SK-N-SH treated with all-trans-retinoic acid at 6 μM for 48 hours (cell line): ENCODE results near the gene ROBO2.

ENCODE experiments used
- ATAC-seq: fragments of 200-7000 bp; cut with Tn5 transposase; 3 replicates; pipeline ENCODE4 v1.9.1; 2020; ENCODE audit warnings: mild to moderate bottlenecking, moderate library complexity
- ARNTL ChIP-seq: fragments of 450-650 bp; formaldehyde crosslinking; IDR thresholded peaks from 2 replicates; pipeline ENCODE4 v1.5.0; 2020; ENCODE audit warnings: low read depth, mild to moderate bottlenecking, moderate library complexity, borderline replicate concordance
- CSDC2 ChIP-seq: fragments of 250-450 bp; sonication (Bioruptor Pico); IDR thresholded peaks from 2 replicates; pipeline ENCODE4 v1.5.0; 2020; ENCODE audit warnings: mild to moderate bottlenecking, moderate library complexity
- CSRNP3 ChIP-seq: fragments of 250-450 bp; sonication (Bioruptor Pico); IDR thresholded peaks from 2 replicates; pipeline ENCODE4 v1.5.1; 2021; ENCODE audit warnings: mild to moderate bottlenecking, moderate library complexity
- ESRRG ChIP-seq: fragments of 250-450 bp; sonication (Bioruptor Pico); IDR thresholded peaks from 2 replicates; pipeline ENCODE4 v1.6.1; 2021; ENCODE audit warnings: mild to moderate bottlenecking
- GLIS3 ChIP-seq: fragments of 250-450 bp; sonication (Bioruptor Pico); IDR thresholded peaks from 2 replicates; pipeline ENCODE4 v1.5.0; 2020; ENCODE audit warnings: mild to moderate bottlenecking, moderate library complexity
- ISL1 ChIP-seq: fragments of 250-450 bp; sonication (Bioruptor Pico); IDR thresholded peaks from 2 replicates; pipeline ENCODE4 v2.1.2; 2022; ENCODE audit warnings: mild to moderate bottlenecking, moderate library complexity
- OSR1 ChIP-seq: fragments of 250-450 bp; sonication (Bioruptor Pico); IDR thresholded peaks from 2 replicates; pipeline ENCODE4 v1.8.0; 2022; ENCODE audit warnings: moderate library complexity, mild to moderate bottlenecking, inconsistent platforms
- PATZ1 ChIP-seq: fragments of 250-450 bp; sonication (Bioruptor Pico); IDR thresholded peaks from 2 replicates; pipeline ENCODE4 v1.8.0; 2020; ENCODE audit warnings: mild to moderate bottlenecking, moderate library complexity, borderline replicate concordance
- POU6F1 ChIP-seq: fragments of 250-450 bp; sonication (Bioruptor Pico); IDR thresholded peaks from 2 replicates; pipeline ENCODE4 v1.8.0; 2021; ENCODE audit warnings: low read depth, mild to moderate bottlenecking, moderate library complexity, borderline replicate concordance
- PPARA ChIP-seq: fragments of 250-450 bp; sonication (Bioruptor Pico); IDR thresholded peaks from 2 replicates; pipeline ENCODE4 v1.5.0; 2020; ENCODE audit warnings: mild to moderate bottlenecking, borderline replicate concordance
- RARB ChIP-seq: fragments of 250-450 bp; sonication (Bioruptor Pico); IDR thresholded peaks from 2 replicates; pipeline ENCODE4 v1.8.0; 2021; ENCODE audit warnings: mild to moderate bottlenecking, moderate library complexity
- SNAI2 ChIP-seq: fragments of 250-450 bp; sonication (Bioruptor Pico); IDR thresholded peaks from 2 replicates; pipeline ENCODE4 v1.5.0; 2020; ENCODE audit warnings: mild to moderate bottlenecking, moderate library complexity
- TOX ChIP-seq: fragments of 250-450 bp; sonication (Bioruptor Pico); IDR thresholded peaks from 2 replicates; pipeline ENCODE4 v1.8.0; 2021; ENCODE audit warnings: mild to moderate bottlenecking, moderate library complexity, borderline replicate concordance
- TSHZ2 ChIP-seq: fragments of 250-450 bp; sonication (Bioruptor Pico); IDR thresholded peaks from 2 replicates; pipeline ENCODE4 v1.5.0; 2020; ENCODE audit warnings: mild to moderate bottlenecking, moderate library complexity
- ZC3H10 ChIP-seq: fragments of 250-450 bp; sonication (Bioruptor Pico); IDR thresholded peaks from 2 replicates; pipeline ENCODE4 v1.5.1; 2021; ENCODE audit warnings: mild to moderate bottlenecking, moderate library complexity
- ZFP3 ChIP-seq: fragments of 250-450 bp; sonication (Bioruptor Pico); IDR thresholded peaks from 2 replicates; pipeline ENCODE4 v1.5.0; 2020; ENCODE audit warnings: mild to moderate bottlenecking, moderate library complexity
- ZFP30 ChIP-seq: fragments of 450-650 bp; formaldehyde crosslinking; IDR thresholded peaks from 2 replicates; pipeline ENCODE4 v1.5.0; 2022; ENCODE audit warnings: mild to moderate bottlenecking, moderate library complexity
- ZNF565 ChIP-seq: fragments of 450-650 bp; formaldehyde crosslinking; conservative IDR thresholded peaks from 2 replicates; pipeline ENCODE4 v1.5.0; 2020; ENCODE audit warnings: low read depth, mild to moderate bottlenecking, moderate library complexity
- ZNF70 ChIP-seq: fragments of 450-650 bp; formaldehyde crosslinking; IDR thresholded peaks from 2 replicates; pipeline ENCODE4 v1.5.0; 2020; ENCODE audit warnings: mild to moderate bottlenecking, moderate library complexity
- ZNF8 ChIP-seq: fragments of 450-650 bp; formaldehyde crosslinking; IDR thresholded peaks from 2 replicates; pipeline ENCODE4 v1.5.0; 2020; ENCODE audit warnings: mild to moderate bottlenecking, moderate library complexity

The ROBO2 gene

GRCh38 chr3:77475507-77475906, 435.6 kb downstream of the ROBO2 start:
- ATAC-seq, result no peak

GRCh38 chr3:77479021-77479420, 439.1 kb downstream of the ROBO2 start:
- ATAC-seq, result no peak
- TF ChIP-seq ZNF8 (CRISPR knock-in tag) (no peak), SNAI2 (CRISPR knock-in tag) (no peak), PATZ1 (CRISPR knock-in tag) (no peak), PPARA (CRISPR knock-in tag) (no peak), ARNTL (no peak)
- TF ChIP-seq, all 23 proteins: peak for 0

More at GRCh38 chr3:77475507-77475906, 435.6 kb downstream of the ROBO2 start:
- TF ChIP-seq ZNF565 (no peak), ISL1 (CRISPR knock-in tag) (no peak), ZNF8 (CRISPR knock-in tag) (no peak)

GRCh38 chr3:77489216-77489615, 449.3 kb downstream of the ROBO2 start:
- TF ChIP-seq ZC3H10 (CRISPR knock-in tag) (no peak), PPARA (CRISPR knock-in tag) (no peak), TSHZ2 (CRISPR knock-in tag) (no peak), ARNTL (no peak), RARB (CRISPR knock-in tag) (no peak), CSDC2 (CRISPR knock-in tag) (no peak), ZNF70 (CRISPR knock-in tag) (no peak)
- no peak for ATAC-seq

GRCh38 chr3:77491961-77492360, 452.1 kb downstream of the ROBO2 start:
- no peak for ATAC-seq
- TF ChIP-seq SNAI2 (CRISPR knock-in tag) (no peak), TSHZ2 (CRISPR knock-in tag) (no peak), ZC3H10 (CRISPR knock-in tag) (no peak), ZFP3 (no peak), OSR1 (CRISPR knock-in tag) (no peak)

- ATAC-seq, result no peak
- TF ChIP-seq OSR1 (CRISPR knock-in tag) (no peak), SNAI2 (CRISPR knock-in tag) (no peak), POU6F1 (no peak), TOX (CRISPR knock-in tag) (no peak), ISL1 (CRISPR knock-in tag) (no peak), GLIS3 (CRISPR knock-in tag) (no peak), ZNF8 (CRISPR knock-in tag) (no peak), CSRNP3 (CRISPR knock-in tag) (no peak), RARB (CRISPR knock-in tag) (no peak), ESRRG (no peak), CSDC2 (CRISPR knock-in tag) (no peak), ZNF565 (no peak), PATZ1 (CRISPR knock-in tag) (no peak), ZFP30 (CRISPR knock-in tag) (no peak), ZFP3 (no peak), ZNF70 (CRISPR knock-in tag) (no peak), PPARA (CRISPR knock-in tag) (no peak), ARNTL (no peak)
Measured at GRCh38 chr3:77500721-77501120, 460.8 kb downstream of the ROBO2 start.
